WTC11 (cell line): ENCODE measurements around the gene MTF1. TPM values are rescaled to one million over a fixed set of nuclear protein-coding genes. Genes with fewer than 3 reads are reported as not detected.

Experiments
- ATAC-seq: fragments of 200-7000 bp; cut with Tn5 transposase; 2 replicates; pipeline ENCODE4 v1.10.0; 2021; ENCODE audit warnings: mild to moderate bottlenecking, moderate library complexity
- CTCF ChIA-PET: fragments of 300-600 bp; sonication (Branson Sonifier 250); formaldehyde crosslinking; loops from one replicate; lab custom pipeline; 2021; ENCODE audit warnings: antibody characterized with exemption; lab: Charles Lee
- POLR2A ChIA-PET: fragments of 350-600 bp; sonication (Branson Sonifier 250); formaldehyde crosslinking; loops from one replicate; lab custom pipeline; 2021; ENCODE audit warnings: antibody characterized with exemption; lab: Charles Lee
- DNase-seq: peaks from one replicate; pipeline ENCODE4 v3.0.0; 2021; ENCODE audit warnings: low spot score
- H3K27ac Mint-ChIP-seq: 2 replicates; pipeline ENCODE4 v1.8.0; 2021; ENCODE audit warnings: mixed read lengths
- H3K27me3 Mint-ChIP-seq: 2 replicates; pipeline ENCODE4 v1.8.0; 2021; ENCODE audit warnings: low read depth, mild to moderate bottlenecking, moderate library complexity, mixed read lengths
- H3K36me3 Mint-ChIP-seq: 2 replicates; pipeline ENCODE4 v1.8.0; 2021; ENCODE audit warnings: mixed read lengths
- H3K4me1 Mint-ChIP-seq: 2 replicates; pipeline ENCODE4 v1.8.0; 2022; ENCODE audit warnings: mixed read lengths
- H3K4me3 Mint-ChIP-seq: 2 replicates; pipeline ENCODE4 v1.8.0; 2021; ENCODE audit warnings: mild to moderate bottlenecking, moderate library complexity, mixed read lengths
- H3K9me3 Mint-ChIP-seq: 2 replicates; pipeline ENCODE4 v1.8.0; 2021; ENCODE audit warnings: mixed read lengths
- EMX1 ChIP-seq: fragments of 250-450 bp; sonication (Bioruptor Pico); IDR thresholded peaks from 2 replicates; pipeline ENCODE4 v1.8.0; 2021; ENCODE audit warnings: mild to moderate bottlenecking
- FOXK1 ChIP-seq: sonication (generic); formaldehyde crosslinking; IDR thresholded peaks from 2 replicates; pipeline ENCODE4 v1.8.0; 2022; ENCODE audit warnings: mild to moderate bottlenecking, moderate library complexity, missing genetic modification reagents
- GTF2I ChIP-seq: fragments of 250-450 bp; sonication (Bioruptor Pico); conservative IDR thresholded peaks from 2 replicates; pipeline ENCODE4 v1.4.0; 2021; ENCODE audit warnings: mild to moderate bottlenecking
- MLX ChIP-seq: sonication (generic); formaldehyde crosslinking; IDR thresholded peaks from 2 replicates; pipeline ENCODE4 v1.8.1; 2023; ENCODE audit warnings: mild to moderate bottlenecking, missing genetic modification reagents, moderate library complexity
- NR3C1 ChIP-seq: sonication (generic); formaldehyde crosslinking; conservative IDR thresholded peaks from 2 replicates; pipeline ENCODE4 v1.8.1; 2023; ENCODE audit warnings: low read depth, mild to moderate bottlenecking, missing genetic modification reagents
- PREB ChIP-seq: sonication (generic); formaldehyde crosslinking; IDR thresholded peaks from 2 replicates; pipeline ENCODE4 v1.8.1; 2022; ENCODE audit warnings: mild to moderate bottlenecking, missing genetic modification reagents, moderate library complexity, borderline replicate concordance
- SOX15 ChIP-seq: fragments of 250-450 bp; sonication (Bioruptor Pico); IDR thresholded peaks from 2 replicates; pipeline ENCODE4 v1.9.0; 2021; ENCODE audit warnings: mild to moderate bottlenecking
- SP1 ChIP-seq: sonication (generic); formaldehyde crosslinking; conservative IDR thresholded peaks from 2 replicates; pipeline ENCODE4 v1.8.1; 2022; ENCODE audit warnings: missing genetic modification reagents
- TP53 ChIP-seq: sonication (generic); formaldehyde crosslinking; IDR thresholded peaks from 2 replicates; pipeline ENCODE4 v1.8.1; 2023; ENCODE audit warnings: mild to moderate bottlenecking, missing genetic modification reagents
- ZNF263 ChIP-seq: sonication (generic); formaldehyde crosslinking; IDR thresholded peaks from 2 replicates; pipeline ENCODE4 v1.8.1; 2022; ENCODE audit warnings: low read depth, mild to moderate bottlenecking, moderate library complexity, missing genetic modification reagents
- ZNF317 ChIP-seq: sonication (generic); formaldehyde crosslinking; IDR thresholded peaks from 2 replicates; pipeline ENCODE4 v1.8.1; 2023; ENCODE audit warnings: low read depth, mild to moderate bottlenecking, moderate library complexity, missing genetic modification reagents, borderline replicate concordance
- ZNF396 ChIP-seq: fragments of 250-450 bp; sonication (Bioruptor Pico); IDR thresholded peaks from 2 replicates; pipeline ENCODE4 v1.8.0; 2021; ENCODE audit warnings: mild to moderate bottlenecking, moderate library complexity, borderline replicate concordance
- total RNA-seq: library from RNA; stranded (reverse); gene quantifications from 3 replicates; pipeline ENCODE4 v1.2.3, GENCODE V29; 2021
- TF ChIP-seq, protein P1 (sequence below): fragments of 250-450 bp; sonication (Bioruptor Pico); IDR thresholded peaks from 2 replicates; pipeline ENCODE4 v2.1.2; 2022; ENCODE audit warnings: mild to moderate bottlenecking, moderate library complexity
- TF ChIP-seq, protein P2 (sequence below): sonication (generic); formaldehyde crosslinking; IDR thresholded peaks from 2 replicates; pipeline ENCODE4 v1.8.0; 2022; ENCODE audit warnings: missing genetic modification reagents
- TF ChIP-seq, protein P3 (sequence below): sonication (generic); formaldehyde crosslinking; IDR thresholded peaks from 2 replicates; pipeline ENCODE4 v1.8.0; 2022; ENCODE audit warnings: mild to moderate bottlenecking, missing genetic modification reagents
- TF ChIP-seq, protein P4 (sequence below): fragments of 250-450 bp; sonication (Bioruptor Pico); IDR thresholded peaks from 2 replicates; pipeline ENCODE4 v1.9.0; 2021; ENCODE audit warnings: mild to moderate bottlenecking, borderline replicate concordance
- TF ChIP-seq, protein P5 (sequence below): fragments of 200-600 bp; IDR thresholded peaks from 2 replicates; pipeline ENCODE4 v1.8.0; 2022; ENCODE audit warnings: antibody characterized with exemption

The MTF1 gene
- total RNA-seq, 1 experiment from 2014 or later: 12.2 TPM

DNA sequence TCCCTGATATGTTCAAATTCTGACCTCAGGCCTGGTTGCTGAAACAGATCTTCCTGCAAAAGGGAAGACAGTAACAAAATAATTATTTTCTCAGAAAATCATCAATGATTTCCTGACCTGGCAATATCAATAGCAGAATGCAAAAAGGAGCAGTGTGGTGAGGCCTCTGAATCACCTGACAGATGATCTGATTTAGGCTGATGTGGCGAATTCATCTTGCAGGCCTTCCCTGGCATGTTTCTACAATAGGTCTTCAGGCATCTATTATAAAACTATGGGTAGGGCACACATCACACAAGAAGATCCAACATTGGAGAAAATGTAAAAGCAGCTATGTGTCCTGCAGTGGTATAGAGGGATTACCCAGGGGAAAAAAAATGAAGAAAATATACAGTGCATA, 7.1 kb upstream of the MTF1 start:
- ATAC-seq (no peak), DNase-seq (no peak)
- TF ChIP-seq FOXK1 (CRISPR knock-in tag) (no peak), MLX (CRISPR knock-in tag) (no peak), NR3C1 (CRISPR knock-in tag) (no peak), ZNF396 (CRISPR knock-in tag) (no peak), ZNF317 (no peak), GTF2I (CRISPR knock-in tag) (no peak), PREB (CRISPR knock-in tag) (no peak), EMX1 (CRISPR knock-in tag) (no peak), SP1 (no peak), ZNF263 (no peak), TP53 (CRISPR knock-in tag) (no peak), SOX15 (CRISPR knock-in tag) (no peak)
- TF ChIP-seq, protein P1, sequence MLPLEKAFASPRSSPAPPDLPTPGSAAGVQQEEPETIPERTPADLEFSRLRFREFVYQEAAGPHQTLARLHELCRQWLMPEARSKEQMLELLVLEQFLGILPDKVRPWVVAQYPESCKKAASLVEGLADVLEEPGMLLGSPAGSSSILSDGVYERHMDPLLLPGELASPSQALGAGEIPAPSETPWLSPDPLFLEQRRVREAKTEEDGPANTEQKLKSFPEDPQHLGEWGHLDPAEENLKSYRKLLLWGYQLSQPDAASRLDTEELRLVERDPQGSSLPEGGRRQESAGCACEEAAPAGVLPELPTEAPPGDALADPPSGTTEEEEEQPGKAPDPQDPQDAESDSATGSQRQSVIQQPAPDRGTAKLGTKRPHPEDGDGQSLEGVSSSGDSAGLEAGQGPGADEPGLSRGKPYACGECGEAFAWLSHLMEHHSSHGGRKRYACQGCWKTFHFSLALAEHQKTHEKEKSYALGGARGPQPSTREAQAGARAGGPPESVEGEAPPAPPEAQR: no peak
- TF ChIP-seq, protein P2, sequence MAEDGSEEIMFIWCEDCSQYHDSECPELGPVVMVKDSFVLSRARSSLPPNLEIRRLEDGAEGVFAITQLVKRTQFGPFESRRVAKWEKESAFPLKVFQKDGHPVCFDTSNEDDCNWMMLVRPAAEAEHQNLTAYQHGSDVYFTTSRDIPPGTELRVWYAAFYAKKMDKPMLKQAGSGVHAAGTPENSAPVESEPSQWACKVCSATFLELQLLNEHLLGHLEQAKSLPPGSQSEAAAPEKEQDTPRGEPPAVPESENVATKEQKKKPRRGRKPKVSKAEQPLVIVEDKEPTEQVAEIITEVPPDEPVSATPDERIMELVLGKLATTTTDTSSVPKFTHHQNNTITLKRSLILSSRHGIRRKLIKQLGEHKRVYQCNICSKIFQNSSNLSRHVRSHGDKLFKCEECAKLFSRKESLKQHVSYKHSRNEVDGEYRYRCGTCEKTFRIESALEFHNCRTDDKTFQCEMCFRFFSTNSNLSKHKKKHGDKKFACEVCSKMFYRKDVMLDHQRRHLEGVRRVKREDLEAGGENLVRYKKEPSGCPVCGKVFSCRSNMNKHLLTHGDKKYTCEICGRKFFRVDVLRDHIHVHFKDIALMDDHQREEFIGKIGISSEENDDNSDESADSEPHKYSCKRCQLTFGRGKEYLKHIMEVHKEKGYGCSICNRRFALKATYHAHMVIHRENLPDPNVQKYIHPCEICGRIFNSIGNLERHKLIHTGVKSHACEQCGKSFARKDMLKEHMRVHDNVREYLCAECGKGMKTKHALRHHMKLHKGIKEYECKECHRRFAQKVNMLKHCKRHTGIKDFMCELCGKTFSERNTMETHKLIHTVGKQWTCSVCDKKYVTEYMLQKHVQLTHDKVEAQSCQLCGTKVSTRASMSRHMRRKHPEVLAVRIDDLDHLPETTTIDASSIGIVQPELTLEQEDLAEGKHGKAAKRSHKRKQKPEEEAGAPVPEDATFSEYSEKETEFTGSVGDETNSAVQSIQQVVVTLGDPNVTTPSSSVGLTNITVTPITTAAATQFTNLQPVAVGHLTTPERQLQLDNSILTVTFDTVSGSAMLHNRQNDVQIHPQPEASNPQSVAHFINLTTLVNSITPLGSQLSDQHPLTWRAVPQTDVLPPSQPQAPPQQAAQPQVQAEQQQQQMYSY: no peak
- TF ChIP-seq, protein P3, sequence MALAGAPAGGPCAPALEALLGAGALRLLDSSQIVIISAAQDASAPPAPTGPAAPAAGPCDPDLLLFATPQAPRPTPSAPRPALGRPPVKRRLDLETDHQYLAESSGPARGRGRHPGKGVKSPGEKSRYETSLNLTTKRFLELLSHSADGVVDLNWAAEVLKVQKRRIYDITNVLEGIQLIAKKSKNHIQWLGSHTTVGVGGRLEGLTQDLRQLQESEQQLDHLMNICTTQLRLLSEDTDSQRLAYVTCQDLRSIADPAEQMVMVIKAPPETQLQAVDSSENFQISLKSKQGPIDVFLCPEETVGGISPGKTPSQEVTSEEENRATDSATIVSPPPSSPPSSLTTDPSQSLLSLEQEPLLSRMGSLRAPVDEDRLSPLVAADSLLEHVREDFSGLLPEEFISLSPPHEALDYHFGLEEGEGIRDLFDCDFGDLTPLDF: no peak
- TF ChIP-seq, protein P4, sequence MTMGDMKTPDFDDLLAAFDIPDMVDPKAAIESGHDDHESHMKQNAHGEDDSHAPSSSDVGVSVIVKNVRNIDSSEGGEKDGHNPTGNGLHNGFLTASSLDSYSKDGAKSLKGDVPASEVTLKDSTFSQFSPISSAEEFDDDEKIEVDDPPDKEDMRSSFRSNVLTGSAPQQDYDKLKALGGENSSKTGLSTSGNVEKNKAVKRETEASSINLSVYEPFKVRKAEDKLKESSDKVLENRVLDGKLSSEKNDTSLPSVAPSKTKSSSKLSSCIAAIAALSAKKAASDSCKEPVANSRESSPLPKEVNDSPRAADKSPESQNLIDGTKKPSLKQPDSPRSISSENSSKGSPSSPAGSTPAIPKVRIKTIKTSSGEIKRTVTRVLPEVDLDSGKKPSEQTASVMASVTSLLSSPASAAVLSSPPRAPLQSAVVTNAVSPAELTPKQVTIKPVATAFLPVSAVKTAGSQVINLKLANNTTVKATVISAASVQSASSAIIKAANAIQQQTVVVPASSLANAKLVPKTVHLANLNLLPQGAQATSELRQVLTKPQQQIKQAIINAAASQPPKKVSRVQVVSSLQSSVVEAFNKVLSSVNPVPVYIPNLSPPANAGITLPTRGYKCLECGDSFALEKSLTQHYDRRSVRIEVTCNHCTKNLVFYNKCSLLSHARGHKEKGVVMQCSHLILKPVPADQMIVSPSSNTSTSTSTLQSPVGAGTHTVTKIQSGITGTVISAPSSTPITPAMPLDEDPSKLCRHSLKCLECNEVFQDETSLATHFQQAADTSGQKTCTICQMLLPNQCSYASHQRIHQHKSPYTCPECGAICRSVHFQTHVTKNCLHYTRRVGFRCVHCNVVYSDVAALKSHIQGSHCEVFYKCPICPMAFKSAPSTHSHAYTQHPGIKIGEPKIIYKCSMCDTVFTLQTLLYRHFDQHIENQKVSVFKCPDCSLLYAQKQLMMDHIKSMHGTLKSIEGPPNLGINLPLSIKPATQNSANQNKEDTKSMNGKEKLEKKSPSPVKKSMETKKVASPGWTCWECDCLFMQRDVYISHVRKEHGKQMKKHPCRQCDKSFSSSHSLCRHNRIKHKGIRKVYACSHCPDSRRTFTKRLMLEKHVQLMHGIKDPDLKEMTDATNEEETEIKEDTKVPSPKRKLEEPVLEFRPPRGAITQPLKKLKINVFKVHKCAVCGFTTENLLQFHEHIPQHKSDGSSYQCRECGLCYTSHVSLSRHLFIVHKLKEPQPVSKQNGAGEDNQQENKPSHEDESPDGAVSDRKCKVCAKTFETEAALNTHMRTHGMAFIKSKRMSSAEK (CRISPR knock-in tag): no peak
- TF ChIP-seq, protein P5, sequence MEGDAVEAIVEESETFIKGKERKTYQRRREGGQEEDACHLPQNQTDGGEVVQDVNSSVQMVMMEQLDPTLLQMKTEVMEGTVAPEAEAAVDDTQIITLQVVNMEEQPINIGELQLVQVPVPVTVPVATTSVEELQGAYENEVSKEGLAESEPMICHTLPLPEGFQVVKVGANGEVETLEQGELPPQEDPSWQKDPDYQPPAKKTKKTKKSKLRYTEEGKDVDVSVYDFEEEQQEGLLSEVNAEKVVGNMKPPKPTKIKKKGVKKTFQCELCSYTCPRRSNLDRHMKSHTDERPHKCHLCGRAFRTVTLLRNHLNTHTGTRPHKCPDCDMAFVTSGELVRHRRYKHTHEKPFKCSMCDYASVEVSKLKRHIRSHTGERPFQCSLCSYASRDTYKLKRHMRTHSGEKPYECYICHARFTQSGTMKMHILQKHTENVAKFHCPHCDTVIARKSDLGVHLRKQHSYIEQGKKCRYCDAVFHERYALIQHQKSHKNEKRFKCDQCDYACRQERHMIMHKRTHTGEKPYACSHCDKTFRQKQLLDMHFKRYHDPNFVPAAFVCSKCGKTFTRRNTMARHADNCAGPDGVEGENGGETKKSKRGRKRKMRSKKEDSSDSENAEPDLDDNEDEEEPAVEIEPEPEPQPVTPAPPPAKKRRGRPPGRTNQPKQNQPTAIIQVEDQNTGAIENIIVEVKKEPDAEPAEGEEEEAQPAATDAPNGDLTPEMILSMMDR: no peak
- TF ChIP-seq, all 79 proteins: peak for 0
- H3K36me3 Mint-ChIP-seq: peaks cover 24% of the 10 kb centered on the region
- H3K27me3 Mint-ChIP-seq: no peaks in the 10 kb centered on the region
- no peaks in the 10 kb centered on the region for H3K9me3 Mint-ChIP-seq
- H3K27ac Mint-ChIP-seq: no peak overlapping the region
- ChIA-PET CTCF (no interaction called here), POLR2A (no interaction called here)
- H3K4me1 Mint-ChIP-seq: no peaks in the 10 kb centered on the region
- no peak overlapping the region for H3K4me3 Mint-ChIP-seq
